Measurements from ENCODE around the gene LRRC55. TPM values are rescaled to one million over a fixed set of nuclear protein-coding genes. Genes with fewer than 3 reads are reported as not detected.

The LRRC55 gene
- polyA plus RNA-seq, 1 donor (not counting 4 experiments of a cell fraction or from before 2014, with no cell fraction given) = not detected

GRCh38 chr11:57230791-57231538 lies 49.2 kb downstream of the LRRC55 start:
- no peak overlapping the region for H3K4me3 ChIP-seq (ENCODE audit: control insufficient read depth in 2 of 3, extremely low read depth in 1 of 3, insufficient read depth in 2 of 3, low read depth in 1 of 3, low read length in 3 of 3)
- no peaks in the 10 kb centered on the region for H3K4me1 ChIP-seq (ENCODE audit: control insufficient read depth, extremely low read depth, insufficient read depth, low read length)
- H3K4me2 ChIP-seq (ENCODE audit: control insufficient read depth, extremely low read depth, insufficient read depth, low read depth, low read length) = no peak overlapping the region
- H3K9me1 ChIP-seq (ENCODE audit: control insufficient read depth, extremely low read depth, insufficient read depth, low read length) = no peaks in the 10 kb centered on the region
- no peak overlapping the region for H3K9ac ChIP-seq (ENCODE audit: control insufficient read depth, extremely low read depth, insufficient read depth, low read length)
- no peak for FAIRE-seq
- no peaks in the 10 kb centered on the region for H3K79me2 ChIP-seq (ENCODE audit: control insufficient read depth, insufficient read depth, low read length)
- DNase-seq (ENCODE audit: low read depth, low spot score) = no peak
- H3K9me3 ChIP-seq (ENCODE audit: control insufficient read depth, low read depth, low read length) = no peaks in the 10 kb centered on the region
- dilution Hi-C loops (cut with MboI; ENCODE audit: extremely low pct_ligation_motif_present, low sequenced_read_pairs) = no loop called here
- H4K20me1 ChIP-seq (ENCODE audit: control insufficient read depth, extremely low read depth, insufficient read depth, low read length) = no peaks in the 10 kb centered on the region
- no peak overlapping the region for H2AFZ ChIP-seq (ENCODE audit: control insufficient read depth, low read length)
- TF ChIP-seq CTCF (optimal IDR thresholded peaks at IDR 0.05 in 1 of 3, IDR thresholded peaks at IDR 0.05 in 1 of 3, conservative IDR thresholded peaks at IDR 0.05 in 1 of 3; ENCODE audit: extremely low read depth in 1 of 3, insufficient read depth in 2 of 3, low read length in 3 of 3) (no peak), EZH2 (IDR thresholded peaks at IDR 0.05; ENCODE audit: low read length) (no peak)
- H3K36me3 ChIP-seq (ENCODE audit: control insufficient read depth in 2 of 2, extremely low read depth in 1 of 2, insufficient read depth in 2 of 2, low read length in 2 of 2) = no peaks in the 10 kb centered on the region
- H3K27ac ChIP-seq (ENCODE audit: control insufficient read depth, insufficient read depth, low read length) = no peak overlapping the region
- peaks cover 36% of the 10 kb centered on the region for H3K27me3 ChIP-seq (ENCODE audit: control insufficient read depth, extremely low read depth, insufficient read depth, low read length)

GRCh38 chr11:57231539-57232253 lies 49.9 kb downstream of the LRRC55 start:
- no peaks in the 10 kb centered on the region for H3K36me3 ChIP-seq (ENCODE audit: control insufficient read depth in 2 of 2, extremely low read depth in 1 of 2, insufficient read depth in 2 of 2, low read length in 2 of 2)
- H3K9me3 ChIP-seq (ENCODE audit: control insufficient read depth, low read depth, low read length) = no peaks in the 10 kb centered on the region
- H3K4me1 ChIP-seq (ENCODE audit: control insufficient read depth, extremely low read depth, insufficient read depth, low read length) = no peaks in the 10 kb centered on the region
- FAIRE-seq = no peak
- H3K79me2 ChIP-seq (ENCODE audit: control insufficient read depth, insufficient read depth, low read length) = no peaks in the 10 kb centered on the region
- no peak overlapping the region for H3K4me2 ChIP-seq (ENCODE audit: control insufficient read depth, extremely low read depth, insufficient read depth, low read depth, low read length)
- TF ChIP-seq EZH2 (IDR thresholded peaks at IDR 0.05; ENCODE audit: low read length) (no peak), CTCF (optimal IDR thresholded peaks at IDR 0.05 in 1 of 3, IDR thresholded peaks at IDR 0.05 in 1 of 3, conservative IDR thresholded peaks at IDR 0.05 in 1 of 3; ENCODE audit: extremely low read depth in 1 of 3, insufficient read depth in 2 of 3, low read length in 3 of 3) (no peak)
- H3K9me1 ChIP-seq (ENCODE audit: control insufficient read depth, extremely low read depth, insufficient read depth, low read length) = no peaks in the 10 kb centered on the region
- H2AFZ ChIP-seq (ENCODE audit: control insufficient read depth, low read length) = no peak overlapping the region
- H3K4me3 ChIP-seq (ENCODE audit: control insufficient read depth in 2 of 3, extremely low read depth in 1 of 3, insufficient read depth in 2 of 3, low read depth in 1 of 3, low read length in 3 of 3) = no peak overlapping the region
- no peak overlapping the region for H3K27ac ChIP-seq (ENCODE audit: control insufficient read depth, insufficient read depth, low read length)
- no peak overlapping the region for H3K9ac ChIP-seq (ENCODE audit: control insufficient read depth, extremely low read depth, insufficient read depth, low read length)
- dilution Hi-C loops (cut with MboI; ENCODE audit: extremely low pct_ligation_motif_present, low sequenced_read_pairs) = no loop called here
- H3K27me3 ChIP-seq (ENCODE audit: control insufficient read depth, extremely low read depth, insufficient read depth, low read length) = peaks cover 36% of the 10 kb centered on the region
- no peak for DNase-seq (ENCODE audit: low read depth, low spot score)
- no peaks in the 10 kb centered on the region for H4K20me1 ChIP-seq (ENCODE audit: control insufficient read depth, extremely low read depth, insufficient read depth, low read length)

Data from keratinocyte (primary cell).